ENCODE measurements around the gene SEMA7A.

- no peak for TF ChIP-seq POLR2AphosphoS5 (IDR thresholded peaks at IDR 0.05; ENCODE audit: low read depth, low read length)
- no peak for TF ChIP-seq POLR2A (IDR thresholded peaks at IDR 0.05; ENCODE audit: low read depth, low read length)
- TF ChIP-seq TAF1 (IDR thresholded peaks at IDR 0.05; ENCODE audit: borderline replicate concordance, low read depth, low read length) = no peak
Observed at GRCh38 chr15:74460298-74460697, 26.5 kb upstream of the SEMA7A start.

All from GM12892 (cell line).